Large intestine (tissue), 3 donors: Measurements from ENCODE around the gene ATP6V0C. TPM values are rescaled to one million over a fixed set of nuclear protein-coding genes. Genes with fewer than 3 reads are reported as not detected.

Experiments
- DNase-seq, 2 donors: peaks; one replicate each; pipeline versions ENCODE4 v3.0.0 to v3.0.0-alpha.2; 2013
- H3K27ac ChIP-seq: one replicate; pipeline ENCODE4 v1.5.1; 2013; ENCODE audit warnings: low read length
- H3K27me3 ChIP-seq: 2 replicates; pipeline ENCODE4 v1.6.1; 2013; ENCODE audit warnings: low read length; ENCODE audit not compliant: control insufficient read depth, insufficient read depth
- H3K36me3 ChIP-seq: 2 replicates; pipeline ENCODE4 v1.6.1; 2013; ENCODE audit warnings: low read length; ENCODE audit not compliant: control insufficient read depth, insufficient read depth
- H3K4me1 ChIP-seq: one replicate; pipeline ENCODE4 v1.6.1; 2013; ENCODE audit warnings: low read length; ENCODE audit not compliant: control insufficient read depth, insufficient read depth
- H3K4me3 ChIP-seq: one replicate; pipeline ENCODE4 v1.5.1; 2013; ENCODE audit warnings: low read length
- H3K9me3 ChIP-seq: one replicate; pipeline ENCODE4 v1.6.1; 2013; ENCODE audit warnings: mild to moderate bottlenecking, low read depth, low read length, moderate library complexity; ENCODE audit not compliant: control insufficient read depth
- WGBS: methylation state at CpG from one replicate; pipeline ENCODE4 v1.1.5; 2013; ENCODE audit warnings: low lambda C conversion rate; ENCODE audit not compliant: insufficient coverage; 5-methylcytosine and 5-hydroxymethylcytosine counted together
- polyA plus RNA-seq: library from polyadenylated mRNA; unstranded; fragments of 120-200 nt; gene quantifications from one replicate; pipeline ENCODE4 v1.2.1, GENCODE V29; 2013

Gene ATP6V0C
- polyA plus RNA-seq, 1 donor: 246 TPM

DNA sequence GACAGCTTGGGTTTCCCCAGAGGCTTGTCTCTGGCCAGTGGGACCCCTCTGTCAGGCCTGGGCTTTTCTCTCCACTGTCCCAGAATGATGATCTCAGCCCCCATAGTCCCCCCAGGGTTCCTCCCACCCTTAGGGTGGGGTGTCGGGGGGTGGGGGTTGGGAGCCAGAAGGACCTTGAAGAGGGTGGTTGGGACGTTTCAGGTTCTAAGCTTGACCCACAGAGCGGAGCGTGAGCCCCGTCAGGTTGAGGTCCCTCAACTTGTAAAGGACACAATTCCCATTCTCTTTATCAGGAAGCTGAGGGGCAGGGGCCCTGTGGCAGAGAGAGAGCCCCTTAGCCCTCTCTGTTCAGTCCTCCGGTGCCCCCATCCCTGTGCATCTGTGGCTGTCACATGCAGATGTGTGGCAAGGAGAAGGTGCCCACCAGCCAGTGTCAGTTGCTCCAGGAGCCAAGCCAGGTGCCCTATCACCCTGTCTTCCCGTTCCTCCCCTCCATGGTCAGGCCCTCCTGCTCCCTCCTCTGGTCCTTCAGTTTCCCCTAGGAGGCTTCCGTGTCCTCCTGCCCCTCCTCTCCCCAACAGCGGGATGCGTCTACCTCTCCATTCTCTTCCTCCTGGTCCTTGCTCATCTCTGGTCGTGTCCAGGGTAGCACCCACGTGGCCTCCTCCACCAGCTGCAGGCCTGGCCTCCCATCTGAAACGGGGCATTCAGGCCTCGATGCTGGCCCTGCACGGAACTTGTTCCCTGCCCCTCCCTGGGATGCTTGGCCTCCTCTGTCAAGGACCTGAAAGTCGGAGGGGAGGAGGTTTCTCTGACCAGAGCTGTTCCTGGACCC lies 44.1 kb upstream of the ATP6V0C start:
- 56% methylated on average over 2 of the region's 16 CpGs for WGBS
- Histone ChIP-seq H3K4me1 (peaks cover 18% of the 10 kb centered on the region), H3K27me3 (peaks cover 51% of the 10 kb centered on the region), H3K9me3 (peaks cover 9% of the 10 kb centered on the region), H3K27ac (no peak overlapping the region), H3K36me3 (no peaks in the 10 kb centered on the region), H3K4me3 (no peak overlapping the region)
- no peak for DNase-seq

DNA sequence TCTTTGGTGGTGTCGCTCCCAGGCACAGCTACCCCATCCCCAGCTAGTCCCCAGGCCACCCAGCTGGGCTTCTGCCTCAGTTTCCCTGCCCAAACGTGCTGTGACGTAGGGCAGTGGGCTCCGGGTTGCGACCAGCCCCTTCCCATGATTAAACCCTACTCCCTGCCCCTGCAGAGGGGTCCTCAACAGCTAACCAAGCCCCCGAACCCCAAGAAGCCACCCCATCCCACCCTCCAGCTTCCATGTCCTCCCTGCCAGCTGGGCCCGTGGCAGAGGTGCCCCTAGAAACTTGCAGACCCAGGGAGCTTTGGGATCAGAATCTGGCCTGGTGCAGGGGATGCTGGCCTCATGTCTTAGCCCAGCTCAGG lies 43.5 kb upstream of the ATP6V0C start:
- H3K4me1 ChIP-seq: peaks cover 18% of the 10 kb centered on the region
- peaks cover 51% of the 10 kb centered on the region for H3K27me3 ChIP-seq
- peaks cover 9% of the 10 kb centered on the region for H3K9me3 ChIP-seq
- whole genome bisulfite sequencing: no CpG with 5 or more reads among the region's 7 CpGs
- H3K27ac ChIP-seq: no peak overlapping the region
- no peak overlapping the region for H3K4me3 ChIP-seq
- no peak for DNase-seq
- H3K36me3 ChIP-seq: no peaks in the 10 kb centered on the region

DNA sequence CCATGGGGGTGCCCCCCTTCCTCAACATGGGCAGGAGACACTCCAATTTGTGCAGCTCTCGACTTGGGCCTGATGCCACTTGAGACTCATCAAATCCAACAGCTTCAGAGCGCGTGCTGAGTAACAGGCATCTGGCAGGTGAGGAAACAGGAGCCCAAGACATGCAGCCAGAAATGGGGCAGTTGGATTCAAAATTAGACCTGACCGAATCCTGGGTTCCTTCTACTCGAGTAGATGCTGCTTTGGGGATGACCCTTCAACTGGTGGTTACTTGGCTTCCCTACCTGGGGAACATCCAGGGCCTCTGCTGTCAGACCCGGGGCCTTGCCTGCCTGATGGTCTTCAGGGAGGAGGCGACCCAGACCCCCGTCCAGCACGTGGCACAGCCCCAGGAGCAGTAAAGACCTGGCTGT lies 43.1 kb upstream of the ATP6V0C start:
- Histone ChIP-seq H3K4me3 (no peak overlapping the region), H3K27ac (no peak overlapping the region), H3K9me3 (peaks cover 9% of the 10 kb centered on the region), H3K4me1 (peaks cover 18% of the 10 kb centered on the region), H3K36me3 (no peaks in the 10 kb centered on the region), H3K27me3 (peaks cover 51% of the 10 kb centered on the region)
- DNase-seq: no peak
- WGBS: no CpG with 5 or more reads among the region's 9 CpGs

DNA sequence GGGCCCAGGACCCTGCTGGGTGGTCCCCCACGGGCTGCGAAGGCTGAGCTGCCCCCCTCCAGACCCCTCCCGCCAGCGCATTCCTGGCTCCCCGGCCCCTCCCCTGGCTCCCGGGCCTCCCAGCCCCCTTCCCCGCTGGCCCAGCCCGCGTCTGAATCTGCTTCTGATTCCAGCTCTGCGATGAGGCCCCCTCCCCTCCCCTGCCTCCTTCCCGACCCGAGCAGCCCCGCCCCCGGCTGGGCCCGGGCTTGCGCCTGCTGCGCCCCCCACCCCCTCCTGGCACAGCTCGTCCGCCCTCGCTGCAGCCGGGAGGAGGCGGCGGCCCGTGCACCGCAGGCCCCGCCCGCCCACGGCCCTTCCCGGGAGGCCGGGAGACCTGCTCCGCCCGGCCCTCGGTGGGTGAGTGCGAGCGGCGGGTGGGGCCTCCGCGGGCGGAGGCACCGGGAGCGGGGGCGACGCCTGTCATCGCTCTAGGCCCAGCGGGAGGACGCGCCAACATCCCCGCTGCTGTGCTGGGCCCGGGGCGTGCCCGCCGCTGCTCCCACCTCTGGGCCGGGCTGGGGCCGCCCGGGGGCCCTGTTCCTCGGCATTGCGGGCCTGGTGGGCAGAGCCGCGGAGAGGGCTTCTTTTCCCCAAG lies 42.6 kb upstream of the ATP6V0C start, which contains the start of gene NTN3:
NTN3 (plus strand) TSS at position 282 of the 637 bp plus-strand sequence. CDS start 405 bp downstream, outside the sequence.
- DNase-seq: peak in 1 of 2 donors; percentile 41
- Histone ChIP-seq H3K27me3 (peaks cover 51% of the 10 kb centered on the region), H3K4me1 (peaks cover 23% of the 10 kb centered on the region), H3K9me3 (peaks cover 9% of the 10 kb centered on the region), H3K36me3 (no peaks in the 10 kb centered on the region), H3K4me3 (no peak within 1 kb of the TSS), H3K27ac (no peak within 1 kb of the TSS)
- no CpG with 5 or more reads among the region's 59 CpGs for WGBS

DNA sequence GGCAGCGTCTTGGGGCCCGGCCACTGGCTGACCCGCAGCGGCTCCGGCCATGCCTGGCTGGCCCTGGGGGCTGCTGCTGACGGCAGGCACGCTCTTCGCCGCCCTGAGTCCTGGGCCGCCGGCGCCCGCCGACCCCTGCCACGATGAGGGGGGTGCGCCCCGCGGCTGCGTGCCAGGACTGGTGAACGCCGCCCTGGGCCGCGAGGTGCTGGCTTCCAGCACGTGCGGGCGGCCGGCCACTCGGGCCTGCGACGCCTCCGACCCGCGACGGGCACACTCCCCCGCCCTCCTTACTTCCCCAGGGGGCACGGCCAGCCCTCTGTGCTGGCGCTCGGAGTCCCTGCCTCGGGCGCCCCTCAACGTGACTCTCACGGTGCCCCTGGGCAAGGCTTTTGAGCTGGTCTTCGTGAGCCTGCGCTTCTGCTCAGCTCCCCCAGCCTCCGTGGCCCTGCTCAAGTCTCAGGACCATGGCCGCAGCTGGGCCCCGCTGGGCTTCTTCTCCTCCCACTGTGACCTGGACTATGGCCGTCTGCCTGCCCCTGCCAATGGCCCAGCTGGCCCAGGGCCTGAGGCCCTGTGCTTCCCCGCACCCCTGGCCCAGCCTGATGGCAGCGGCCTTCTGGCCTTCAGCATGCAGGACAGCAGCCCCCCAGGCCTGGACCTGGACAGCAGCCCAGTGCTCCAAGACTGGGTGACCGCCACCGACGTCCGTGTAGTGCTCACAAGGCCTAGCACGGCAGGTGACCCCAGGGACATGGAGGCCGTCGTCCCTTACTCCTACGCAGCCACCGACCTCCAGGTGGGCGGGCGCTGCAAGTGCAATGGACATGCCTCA lies 41.9 kb upstream of the ATP6V0C start:
- H3K4me1 ChIP-seq: peaks cover 24% of the 10 kb centered on the region
- H3K27me3 ChIP-seq: peaks cover 51% of the 10 kb centered on the region
- H3K36me3 ChIP-seq: no peaks in the 10 kb centered on the region
- no peak overlapping the region for H3K4me3 ChIP-seq
- H3K9me3 ChIP-seq: peaks cover 9% of the 10 kb centered on the region
- DNase-seq: no peak
- H3K27ac ChIP-seq: no peak overlapping the region
- WGBS: no CpG with 5 or more reads among the region's 61 CpGs

DNA sequence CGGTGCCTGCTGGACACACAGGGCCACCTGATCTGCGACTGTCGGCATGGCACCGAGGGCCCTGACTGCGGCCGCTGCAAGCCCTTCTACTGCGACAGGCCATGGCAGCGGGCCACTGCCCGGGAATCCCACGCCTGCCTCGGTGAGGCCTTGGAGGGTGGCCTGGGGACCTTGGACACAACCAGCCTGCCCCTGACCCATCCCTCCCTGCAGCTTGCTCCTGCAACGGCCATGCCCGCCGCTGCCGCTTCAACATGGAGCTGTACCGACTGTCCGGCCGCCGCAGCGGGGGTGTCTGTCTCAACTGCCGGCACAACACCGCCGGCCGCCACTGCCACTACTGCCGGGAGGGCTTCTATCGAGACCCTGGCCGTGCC lies 41.3 kb upstream of the ATP6V0C start:
- peaks cover 24% of the 10 kb centered on the region for H3K4me1 ChIP-seq
- no CpG with 5 or more reads among the region's 27 CpGs for WGBS

DNA sequence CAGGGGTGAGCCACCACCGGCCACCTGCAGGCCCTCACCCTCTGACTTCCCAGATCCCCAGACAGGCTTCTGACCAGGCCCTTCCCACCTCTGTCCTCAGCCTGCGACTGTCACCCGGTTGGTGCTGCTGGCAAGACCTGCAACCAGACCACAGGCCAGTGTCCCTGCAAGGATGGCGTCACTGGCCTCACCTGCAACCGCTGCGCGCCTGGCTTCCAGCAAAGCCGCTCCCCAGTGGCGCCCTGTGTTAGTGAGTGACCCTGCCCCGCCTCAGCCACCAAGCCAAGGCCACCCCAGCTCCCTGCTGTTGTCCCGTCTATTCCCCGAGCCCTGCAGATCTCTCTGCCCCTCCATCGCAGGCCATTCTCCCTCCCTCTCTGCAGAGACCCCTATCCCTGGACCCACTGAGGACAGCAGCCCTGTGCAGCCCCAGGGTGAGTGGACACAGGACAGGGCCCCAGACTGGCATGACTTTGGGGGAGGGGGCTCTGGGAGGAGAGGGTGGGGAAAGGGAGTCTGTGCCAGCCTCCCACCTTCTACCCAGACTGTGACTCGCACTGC lies 40.8 kb upstream of the ATP6V0C start:
- Histone ChIP-seq H3K4me1 (peaks cover 27% of the 10 kb centered on the region), H3K36me3 (no peaks in the 10 kb centered on the region), H3K27ac (no peak overlapping the region), H3K4me3 (no peak overlapping the region), H3K27me3 (peaks cover 47% of the 10 kb centered on the region), H3K9me3 (peaks cover 9% of the 10 kb centered on the region)
- no peak for DNase-seq
- WGBS: no CpG with 5 or more reads among the region's 14 CpGs

More for the DNA sequence above, 41.3 kb upstream of the ATP6V0C start:
- Histone ChIP-seq H3K36me3 (no peaks in the 10 kb centered on the region), H3K27ac (no peak overlapping the region), H3K27me3 (peaks cover 47% of the 10 kb centered on the region), H3K4me3 (no peak overlapping the region), H3K9me3 (peaks cover 9% of the 10 kb centered on the region)
- no peak for DNase-seq

DNA sequence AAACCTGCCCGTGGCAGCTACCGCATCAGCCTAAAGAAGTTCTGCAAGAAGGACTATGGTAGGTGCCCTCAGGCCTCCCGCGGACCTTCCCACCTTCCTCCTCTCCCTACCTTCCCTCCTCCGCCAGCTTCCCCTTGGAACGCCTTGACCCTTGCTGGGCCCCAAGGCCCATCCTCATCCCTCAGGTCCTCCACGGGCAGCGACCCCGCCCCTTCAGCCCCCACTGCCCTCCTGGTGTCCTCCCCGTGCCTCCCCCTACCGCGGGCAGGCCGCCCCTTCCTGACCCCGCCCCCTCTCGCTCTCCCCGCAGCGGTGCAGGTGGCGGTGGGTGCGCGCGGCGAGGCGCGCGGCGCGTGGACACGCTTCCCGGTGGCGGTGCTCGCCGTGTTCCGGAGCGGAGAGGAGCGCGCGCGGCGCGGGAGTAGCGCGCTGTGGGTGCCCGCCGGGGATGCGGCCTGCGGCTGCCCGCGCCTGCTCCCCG lies 40.3 kb upstream of the ATP6V0C start:
- Histone ChIP-seq H3K4me3 (no peak overlapping the region), H3K4me1 (peaks cover 27% of the 10 kb centered on the region), H3K27me3 (peaks cover 42% of the 10 kb centered on the region), H3K36me3 (no peaks in the 10 kb centered on the region), H3K27ac (no peak overlapping the region), H3K9me3 (peaks cover 9% of the 10 kb centered on the region)
- no CpG with 5 or more reads among the region's 49 CpGs for WGBS
- peak in 1 of 2 donors; percentile 27 for DNase-seq

DNA sequence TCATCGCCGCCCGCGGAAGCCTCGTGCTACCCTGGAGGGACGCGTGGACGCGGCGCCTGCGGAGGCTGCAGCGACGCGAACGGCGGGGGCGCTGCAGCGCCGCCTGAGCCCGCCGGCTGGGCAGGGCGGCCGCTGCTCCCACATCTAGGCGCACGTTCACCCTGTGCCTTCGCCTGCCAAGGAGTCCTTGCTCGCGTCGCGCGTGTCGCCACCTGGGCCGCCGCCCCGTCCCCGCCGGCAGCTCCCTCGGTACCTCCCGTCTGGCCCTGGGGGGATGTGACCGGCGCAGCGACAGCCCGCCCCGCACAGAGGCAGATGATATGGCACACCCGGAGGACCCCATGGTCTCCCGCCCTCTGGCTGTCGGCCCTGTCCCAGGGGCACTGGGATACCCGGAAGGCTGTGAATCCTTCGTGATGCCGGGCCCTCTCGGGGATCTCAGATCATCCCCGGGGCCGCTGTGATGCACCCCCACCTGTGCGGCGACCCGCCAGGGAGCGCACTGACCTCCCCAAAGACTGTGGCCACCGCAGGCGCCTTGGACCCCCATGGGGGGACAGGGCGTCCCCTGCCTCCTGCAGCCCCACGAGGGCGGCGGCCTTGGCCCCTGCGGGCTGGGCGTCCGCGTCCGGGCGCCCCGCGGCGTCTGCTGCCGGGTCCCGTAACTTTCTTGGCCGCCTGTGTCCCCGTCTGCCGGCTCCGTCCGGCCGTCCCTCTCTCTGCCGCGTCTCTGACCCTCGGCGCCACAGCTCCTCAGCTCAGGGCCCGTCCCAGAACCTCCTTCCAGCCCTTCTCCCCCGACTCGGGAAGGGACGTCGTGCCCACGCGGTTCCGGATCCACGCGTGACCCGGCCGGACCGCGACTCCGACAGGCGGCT lies 39.5 kb upstream of the ATP6V0C start:
- peak in 1 of 2 donors; percentile 71 for DNase-seq
- Histone ChIP-seq H3K4me1 (peaks cover 22% of the 10 kb centered on the region), H3K9me3 (peaks cover 9% of the 10 kb centered on the region), H3K27me3 (peaks cover 36% of the 10 kb centered on the region), H3K27ac (peak overlapping the region; percentile 53), H3K36me3 (no peaks in the 10 kb centered on the region), H3K4me3 (peak overlapping the region; percentile 67)
- no CpG with 5 or more reads among the region's 100 CpGs for WGBS
